ENCODE measurements around the gene ENOX1.

Gene ENOX1

DNA sequence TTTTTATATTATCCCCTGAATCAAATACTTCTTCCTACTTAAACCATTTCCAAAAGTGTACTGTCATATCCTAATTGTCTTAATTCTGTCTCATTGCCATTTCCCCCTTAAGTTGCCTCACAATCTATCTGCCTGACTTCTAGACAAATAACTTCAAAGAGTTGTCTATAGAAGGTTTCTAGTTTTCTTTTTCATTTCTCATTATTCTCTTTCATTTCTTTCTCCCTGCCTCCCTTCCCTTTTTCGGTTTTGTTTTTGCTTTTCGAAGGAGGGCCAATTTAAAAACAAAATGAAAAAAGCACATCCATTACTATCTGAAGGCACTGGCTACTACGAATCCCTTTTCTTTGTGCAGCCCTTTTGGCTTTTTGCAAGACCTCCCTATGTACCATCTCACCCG, 396.2 kb downstream of the ENOX1 start:
- DNase-seq (ENCODE audit: low read depth), result no peak
- no peak overlapping the region for H3K4me3 ChIP-seq (ENCODE audit: low read depth, low read length)
- TF ChIP-seq, protein P1, sequence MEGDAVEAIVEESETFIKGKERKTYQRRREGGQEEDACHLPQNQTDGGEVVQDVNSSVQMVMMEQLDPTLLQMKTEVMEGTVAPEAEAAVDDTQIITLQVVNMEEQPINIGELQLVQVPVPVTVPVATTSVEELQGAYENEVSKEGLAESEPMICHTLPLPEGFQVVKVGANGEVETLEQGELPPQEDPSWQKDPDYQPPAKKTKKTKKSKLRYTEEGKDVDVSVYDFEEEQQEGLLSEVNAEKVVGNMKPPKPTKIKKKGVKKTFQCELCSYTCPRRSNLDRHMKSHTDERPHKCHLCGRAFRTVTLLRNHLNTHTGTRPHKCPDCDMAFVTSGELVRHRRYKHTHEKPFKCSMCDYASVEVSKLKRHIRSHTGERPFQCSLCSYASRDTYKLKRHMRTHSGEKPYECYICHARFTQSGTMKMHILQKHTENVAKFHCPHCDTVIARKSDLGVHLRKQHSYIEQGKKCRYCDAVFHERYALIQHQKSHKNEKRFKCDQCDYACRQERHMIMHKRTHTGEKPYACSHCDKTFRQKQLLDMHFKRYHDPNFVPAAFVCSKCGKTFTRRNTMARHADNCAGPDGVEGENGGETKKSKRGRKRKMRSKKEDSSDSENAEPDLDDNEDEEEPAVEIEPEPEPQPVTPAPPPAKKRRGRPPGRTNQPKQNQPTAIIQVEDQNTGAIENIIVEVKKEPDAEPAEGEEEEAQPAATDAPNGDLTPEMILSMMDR (IDR thresholded peaks at IDR 0.05; ENCODE audit: control insufficient read depth, extremely low read depth, insufficient read depth), result no peak

GRCh38 chr13:43389983-43390382, 396.8 kb downstream of the ENOX1 start:
- DNase-seq (ENCODE audit: low read depth), result no peak

GRCh38 chr13:43389573-43389972, 397.2 kb downstream of the ENOX1 start:
- TF ChIP-seq, protein P1 (IDR thresholded peaks at IDR 0.05; ENCODE audit: control insufficient read depth, extremely low read depth, insufficient read depth), result no peak
- DNase-seq (ENCODE audit: low read depth), result no peak

More at GRCh38 chr13:43389983-43390382, 396.8 kb downstream of the ENOX1 start:
- no peak overlapping the region for H3K4me3 ChIP-seq (ENCODE audit: low read depth, low read length)
- TF ChIP-seq, protein P1 (IDR thresholded peaks at IDR 0.05; ENCODE audit: control insufficient read depth, extremely low read depth, insufficient read depth), result no peak

GRCh38 chr13:43388282-43389034, 398.3 kb downstream of the ENOX1 start:
- no peak overlapping the region for H3K4me3 ChIP-seq (ENCODE audit: low read depth, low read length)
- TF ChIP-seq, protein P1 (IDR thresholded peaks at IDR 0.05; ENCODE audit: control insufficient read depth, extremely low read depth, insufficient read depth), result no peak
- DNase-seq (ENCODE audit: low read depth), result peak; percentile 19

More at GRCh38 chr13:43389573-43389972, 397.2 kb downstream of the ENOX1 start:
- no peak overlapping the region for H3K4me3 ChIP-seq (ENCODE audit: low read depth, low read length)

DNA sequence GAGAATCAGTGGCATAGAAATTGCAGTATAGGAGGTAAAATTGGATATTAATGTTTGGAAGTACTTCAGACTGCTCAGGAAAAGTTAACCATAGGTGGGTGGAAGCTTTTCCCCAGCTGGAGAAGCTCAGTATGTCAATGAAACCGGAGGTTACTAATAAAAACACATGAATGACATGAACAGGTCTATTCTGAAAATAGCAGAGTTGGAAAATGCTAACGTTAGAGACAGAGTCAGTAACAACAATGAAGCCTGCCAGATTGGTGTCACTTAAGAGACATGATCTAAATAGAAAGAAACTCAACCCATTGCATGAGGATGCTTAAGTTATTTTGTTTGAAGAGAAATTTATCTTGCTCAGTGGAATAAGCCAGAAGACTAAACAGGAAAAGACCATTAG, 398.9 kb downstream of the ENOX1 start:
- H3K4me3 ChIP-seq (ENCODE audit: low read depth, low read length), result no peak overlapping the region
- TF ChIP-seq, protein P1 (IDR thresholded peaks at IDR 0.05; ENCODE audit: control insufficient read depth, extremely low read depth, insufficient read depth), result no peak
- no peak for DNase-seq (ENCODE audit: low read depth)

GRCh38 chr13:43383498-43384165, 403.1 kb downstream of the ENOX1 start:
- TF ChIP-seq, protein P1 (IDR thresholded peaks at IDR 0.05; ENCODE audit: control insufficient read depth, extremely low read depth, insufficient read depth), result no peak
- DNase-seq (ENCODE audit: low read depth), result no peak
- no peak overlapping the region for H3K4me3 ChIP-seq (ENCODE audit: low read depth, low read length)
